ENCODE measurements around the gene BEND3. TPM values are rescaled to one million over a fixed set of nuclear protein-coding genes. Genes with fewer than 3 reads are reported as not detected.
"Not testable (repeated sequence)": the region's sequence is repeated elsewhere in the genome, so short reads cannot be mapped to it uniquely, and the experiment has no call there.

The BEND3 gene
- total and polyA plus RNA-seq, 2 experiments from 2014 or later: 9.2 to 33.7 TPM

DNA sequence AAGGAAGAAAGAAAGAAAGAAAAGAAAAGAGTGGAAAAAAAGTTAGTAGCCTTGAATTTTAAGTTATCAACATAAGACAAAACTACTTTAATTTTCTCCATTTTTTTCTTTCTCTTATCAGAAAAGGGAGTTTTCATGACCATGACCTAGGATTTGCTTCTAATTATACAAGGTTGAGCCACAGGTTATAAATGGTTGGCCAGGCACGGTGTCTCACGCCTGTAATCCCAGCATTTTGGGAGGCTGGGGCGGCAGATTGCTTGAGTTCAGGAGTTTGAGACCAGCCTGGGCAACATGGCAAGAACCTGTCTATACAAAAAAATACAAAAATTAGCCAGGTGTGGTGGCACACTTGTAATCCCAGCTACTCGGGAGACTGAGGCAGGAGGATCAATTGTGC is 95.1 kb downstream of the BEND3 start:
- peaks cover 3% of the 10 kb centered on the region for H3K27me3 Mint-ChIP-seq (ENCODE audit: insufficient read depth, low read depth, poor library complexity)
- Histone ChIP-seq H3K27me3 (ENCODE audit: insufficient read depth) (no peaks in the 10 kb centered on the region), H3F3A (replicated peaks; ENCODE audit: low read depth) (no peaks in the 10 kb centered on the region), H3K36me3 (ENCODE audit: insufficient read depth) (no peaks in the 10 kb centered on the region), H3K4me3 (no peak overlapping the region), H3K4me2 (no peak overlapping the region), H3K27ac (ENCODE audit: low read depth) (no peak overlapping the region), H2AFZ (no peak overlapping the region), H3K4me1 (ENCODE audit: insufficient read depth) (no peaks in the 10 kb centered on the region), H3K79me2 (replicated peaks; ENCODE audit: insufficient read depth) (no peaks in the 10 kb centered on the region), H4K20me1 (replicated peaks; ENCODE audit: insufficient read depth) (no peaks in the 10 kb centered on the region), H3K9me2 (ENCODE audit: insufficient read depth) (no peaks in the 10 kb centered on the region)
- H3K4me1 Mint-ChIP-seq: no peaks in the 10 kb centered on the region
- no peak for TF ChIP-seq CREB1 (CRISPR knock-in tag; IDR thresholded peaks at IDR 0.05; ENCODE audit: low read depth)
- TF ChIP-seq NANOG (IDR thresholded peaks at IDR 0.05; ENCODE audit: borderline replicate concordance): no peak
- no peak for TF ChIP-seq ZNF331 (CRISPR knock-in tag; IDR thresholded peaks at IDR 0.05; ENCODE audit: low read depth)
- no peak for TF ChIP-seq ZNF114 (CRISPR knock-in tag; IDR thresholded peaks at IDR 0.05)
- TF ChIP-seq STAT1 (IDR thresholded peaks at IDR 0.05; ENCODE audit: unreplicated experiment): no peak
- TF ChIP-seq JUNB (IDR thresholded peaks at IDR 0.05; ENCODE audit: unreplicated experiment): no peak
- TF ChIP-seq, protein P1, sequence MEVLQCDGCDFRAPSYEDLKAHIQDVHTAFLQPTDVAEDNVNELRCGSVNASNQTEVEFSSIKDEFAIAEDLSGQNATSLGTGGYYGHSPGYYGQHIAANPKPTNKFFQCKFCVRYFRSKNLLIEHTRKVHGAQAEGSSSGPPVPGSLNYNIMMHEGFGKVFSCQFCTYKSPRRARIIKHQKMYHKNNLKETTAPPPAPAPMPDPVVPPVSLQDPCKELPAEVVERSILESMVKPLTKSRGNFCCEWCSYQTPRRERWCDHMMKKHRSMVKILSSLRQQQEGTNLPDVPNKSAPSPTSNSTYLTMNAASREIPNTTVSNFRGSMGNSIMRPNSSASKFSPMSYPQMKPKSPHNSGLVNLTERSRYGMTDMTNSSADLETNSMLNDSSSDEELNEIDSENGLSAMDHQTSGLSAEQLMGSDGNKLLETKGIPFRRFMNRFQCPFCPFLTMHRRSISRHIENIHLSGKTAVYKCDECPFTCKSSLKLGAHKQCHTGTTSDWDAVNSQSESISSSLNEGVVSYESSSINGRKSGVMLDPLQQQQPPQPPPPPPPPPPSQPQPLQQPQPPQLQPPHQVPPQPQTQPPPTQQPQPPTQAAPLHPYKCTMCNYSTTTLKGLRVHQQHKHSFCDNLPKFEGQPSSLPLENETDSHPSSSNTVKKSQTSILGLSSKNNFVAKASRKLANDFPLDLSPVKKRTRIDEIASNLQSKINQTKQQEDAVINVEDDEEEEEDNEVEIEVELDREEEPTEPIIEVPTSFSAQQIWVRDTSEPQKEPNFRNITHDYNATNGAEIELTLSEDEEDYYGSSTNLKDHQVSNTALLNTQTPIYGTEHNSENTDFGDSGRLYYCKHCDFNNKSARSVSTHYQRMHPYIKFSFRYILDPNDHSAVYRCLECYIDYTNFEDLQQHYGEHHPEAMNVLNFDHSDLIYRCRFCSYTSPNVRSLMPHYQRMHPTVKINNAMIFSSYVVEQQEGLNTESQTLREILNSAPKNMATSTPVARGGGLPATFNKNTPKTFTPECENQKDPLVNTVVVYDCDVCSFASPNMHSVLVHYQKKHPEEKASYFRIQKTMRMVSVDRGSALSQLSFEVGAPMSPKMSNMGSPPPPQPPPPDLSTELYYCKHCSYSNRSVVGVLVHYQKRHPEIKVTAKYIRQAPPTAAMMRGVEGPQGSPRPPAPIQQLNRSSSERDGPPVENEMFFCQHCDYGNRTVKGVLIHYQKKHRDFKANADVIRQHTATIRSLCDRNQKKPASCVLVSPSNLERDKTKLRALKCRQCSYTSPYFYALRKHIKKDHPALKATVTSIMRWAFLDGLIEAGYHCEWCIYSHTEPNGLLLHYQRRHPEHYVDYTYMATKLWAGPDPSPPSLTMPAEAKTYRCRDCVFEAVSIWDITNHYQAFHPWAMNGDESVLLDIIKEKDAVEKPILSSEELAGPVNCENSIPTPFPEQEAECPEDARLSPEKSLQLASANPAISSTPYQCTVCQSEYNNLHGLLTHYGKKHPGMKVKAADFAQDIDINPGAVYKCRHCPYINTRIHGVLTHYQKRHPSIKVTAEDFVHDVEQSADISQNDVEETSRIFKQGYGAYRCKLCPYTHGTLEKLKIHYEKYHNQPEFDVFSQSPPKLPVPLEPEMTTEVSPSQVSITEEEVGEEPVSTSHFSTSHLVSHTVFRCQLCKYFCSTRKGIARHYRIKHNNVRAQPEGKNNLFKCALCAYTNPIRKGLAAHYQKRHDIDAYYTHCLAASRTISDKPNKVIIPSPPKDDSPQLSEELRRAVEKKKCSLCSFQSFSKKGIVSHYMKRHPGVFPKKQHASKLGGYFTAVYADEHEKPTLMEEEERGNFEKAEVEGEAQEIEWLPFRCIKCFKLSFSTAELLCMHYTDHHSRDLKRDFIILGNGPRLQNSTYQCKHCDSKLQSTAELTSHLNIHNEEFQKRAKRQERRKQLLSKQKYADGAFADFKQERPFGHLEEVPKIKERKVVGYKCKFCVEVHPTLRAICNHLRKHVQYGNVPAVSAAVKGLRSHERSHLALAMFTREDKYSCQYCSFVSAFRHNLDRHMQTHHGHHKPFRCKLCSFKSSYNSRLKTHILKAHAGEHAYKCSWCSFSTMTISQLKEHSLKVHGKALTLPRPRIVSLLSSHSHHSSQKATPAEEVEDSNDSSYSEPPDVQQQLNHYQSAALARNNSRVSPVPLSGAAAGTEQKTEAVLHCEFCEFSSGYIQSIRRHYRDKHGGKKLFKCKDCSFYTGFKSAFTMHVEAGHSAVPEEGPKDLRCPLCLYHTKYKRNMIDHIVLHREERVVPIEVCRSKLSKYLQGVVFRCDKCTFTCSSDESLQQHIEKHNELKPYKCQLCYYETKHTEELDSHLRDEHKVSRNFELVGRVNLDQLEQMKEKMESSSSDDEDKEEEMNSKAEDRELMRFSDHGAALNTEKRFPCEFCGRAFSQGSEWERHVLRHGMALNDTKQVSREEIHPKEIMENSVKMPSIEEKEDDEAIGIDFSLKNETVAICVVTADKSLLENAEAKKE (CRISPR knock-in tag; IDR thresholded peaks at IDR 0.05): no peak
- TF ChIP-seq, protein P2, sequence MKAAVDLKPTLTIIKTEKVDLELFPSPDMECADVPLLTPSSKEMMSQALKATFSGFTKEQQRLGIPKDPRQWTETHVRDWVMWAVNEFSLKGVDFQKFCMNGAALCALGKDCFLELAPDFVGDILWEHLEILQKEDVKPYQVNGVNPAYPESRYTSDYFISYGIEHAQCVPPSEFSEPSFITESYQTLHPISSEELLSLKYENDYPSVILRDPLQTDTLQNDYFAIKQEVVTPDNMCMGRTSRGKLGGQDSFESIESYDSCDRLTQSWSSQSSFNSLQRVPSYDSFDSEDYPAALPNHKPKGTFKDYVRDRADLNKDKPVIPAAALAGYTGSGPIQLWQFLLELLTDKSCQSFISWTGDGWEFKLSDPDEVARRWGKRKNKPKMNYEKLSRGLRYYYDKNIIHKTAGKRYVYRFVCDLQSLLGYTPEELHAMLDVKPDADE (IDR thresholded peaks at IDR 0.05): no peak
- DNase-seq (ENCODE audit: low spot score): no peak
- H3K36me3 Mint-ChIP-seq (ENCODE audit: low read depth): no peaks in the 10 kb centered on the region
- H3K4me3 Mint-ChIP-seq: no peak overlapping the region
- no peak overlapping the region for H3K27ac Mint-ChIP-seq
- H3K9me3 Mint-ChIP-seq: no peaks in the 10 kb centered on the region
- no peak for ATAC-seq

DNA sequence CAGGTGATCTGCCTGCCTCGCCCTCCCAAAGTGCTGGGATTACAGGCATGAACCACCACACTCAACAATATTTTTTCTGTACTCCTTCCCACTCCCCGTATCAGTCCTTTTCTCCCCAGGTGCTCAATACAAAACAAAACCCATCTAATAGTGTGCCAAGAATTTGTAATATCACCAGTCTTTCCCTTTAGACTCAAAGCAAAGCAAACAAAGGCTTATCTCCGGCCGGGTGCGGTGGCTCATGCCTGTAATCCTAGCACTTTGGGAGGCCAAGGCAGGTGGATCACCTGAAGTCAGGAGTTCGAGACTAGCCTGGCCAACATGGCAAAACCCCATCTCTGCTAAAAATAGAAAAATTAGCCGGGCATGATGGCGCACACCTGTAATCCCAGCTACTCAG is 95.7 kb downstream of the BEND3 start:
- H3K4me3 ChIP-seq; H3K27me3 ChIP-seq (ENCODE audit: insufficient read depth); H3F3A ChIP-seq (replicated peaks; ENCODE audit: low read depth); H3K4me3 Mint-ChIP-seq; H3K27ac Mint-ChIP-seq; H3K36me3 ChIP-seq (ENCODE audit: insufficient read depth); H3K9me3 Mint-ChIP-seq; H3K36me3 Mint-ChIP-seq (ENCODE audit: low read depth); H3K79me2 ChIP-seq (replicated peaks; ENCODE audit: insufficient read depth); H4K20me1 ChIP-seq (replicated peaks; ENCODE audit: insufficient read depth); H3K9me2 ChIP-seq (ENCODE audit: insufficient read depth); H2AFZ ChIP-seq; H3K4me1 Mint-ChIP-seq; H3K27ac ChIP-seq (ENCODE audit: low read depth); DNase-seq (ENCODE audit: low spot score); H3K27me3 Mint-ChIP-seq (ENCODE audit: insufficient read depth, low read depth, poor library complexity); H3K4me1 ChIP-seq (ENCODE audit: insufficient read depth); ATAC-seq; H3K4me2 ChIP-seq: not testable (repeated sequence)

Data from GM23338 (cell line).